ENCODE data around the gene SLC16A7. TPM values are rescaled to one million over a fixed set of nuclear protein-coding genes. Genes with fewer than 3 reads are reported as not detected.
"Not testable (repeated sequence)": the region's sequence is repeated elsewhere in the genome, so short reads cannot be mapped to it uniquely, and the experiment has no call there.

SLC16A7 gene
- total and polyA plus RNA-seq, 2 of the 8 experiments (the other 6 are each of a cell fraction or from before 2014, with no cell fraction given), result 0.74 to 4.3 TPM

DNA sequence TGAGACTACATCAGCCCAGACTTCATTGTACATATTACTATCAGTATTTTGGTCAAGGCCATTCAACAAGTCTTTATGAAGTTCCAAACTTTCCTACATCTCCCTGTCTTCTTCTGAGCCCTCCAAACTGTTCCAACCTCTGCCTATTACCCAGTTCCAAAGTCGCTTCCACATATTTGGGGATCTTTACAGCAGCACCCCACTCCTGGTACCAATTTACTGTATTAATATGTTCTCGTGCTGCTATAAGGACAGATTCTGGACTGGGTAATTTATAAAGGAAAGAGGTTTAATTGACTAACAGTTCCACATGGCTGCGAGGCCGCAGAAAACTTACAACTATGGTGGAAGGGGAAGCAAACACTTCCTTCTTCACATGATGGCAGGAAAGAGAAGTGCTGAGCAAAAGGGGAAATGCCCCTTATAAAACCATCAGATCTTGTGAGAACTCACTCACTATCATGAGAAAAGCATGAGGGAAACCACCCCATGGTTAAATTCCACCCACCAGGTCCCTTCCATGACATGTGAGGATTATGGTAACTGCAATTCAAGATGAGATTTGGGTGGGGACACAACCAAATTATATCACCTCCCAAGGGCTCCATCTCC, 17.1 kb downstream of the SLC16A7 start:
- H2BK15ac ChIP-seq (ENCODE audit: low read length); FAIRE-seq; H2BK5ac ChIP-seq (ENCODE audit: low read depth, low read length); DNase-seq (ENCODE audit: low read depth in 1 of 2, low spot score in 2 of 2); H2BK12ac ChIP-seq (ENCODE audit: low read depth, low read length); H4K91ac ChIP-seq (replicated peaks; ENCODE audit: insufficient read length, low read length); H3K18ac ChIP-seq (ENCODE audit: extremely low read depth, low read length); H4K8ac ChIP-seq (ENCODE audit: extremely low read depth, insufficient read depth, low read length); H2AK5ac ChIP-seq (ENCODE audit: low read depth, low read length); H3K27ac ChIP-seq (ENCODE audit: low read depth, low read length); H3K56ac ChIP-seq (replicated peaks; ENCODE audit: insufficient read length, low read depth, low read length); H2BK20ac ChIP-seq (ENCODE audit: low read length); H3K9ac ChIP-seq (replicated peaks in 1 of 4; ENCODE audit: extremely low read depth in 1 of 4, low read depth in 3 of 4, low read length in 3 of 4); H3K4me1 ChIP-seq (replicated peaks in 1 of 4; ENCODE audit: control insufficient read depth in 3 of 4, insufficient read depth in 4 of 4, low read length in 3 of 4); H3K4me2 ChIP-seq (ENCODE audit: insufficient read depth in 1 of 2, low read depth in 2 of 2, low read length in 2 of 2); POLR2A ChIA-PET (ENCODE audit: partially characterized antibody); CTCF ChIA-PET (ENCODE audit: partially characterized antibody); H4K5ac ChIP-seq (ENCODE audit: insufficient read length, low read depth, low read length); H3K4ac ChIP-seq (replicated peaks; ENCODE audit: insufficient read length, low read depth, low read length); H3K36me3 ChIP-seq (ENCODE audit: control insufficient read depth in 2 of 4, insufficient read depth in 4 of 4, low read length in 3 of 4); H2BK120ac ChIP-seq (replicated peaks; ENCODE audit: low read depth, low read length); H3K79me1 ChIP-seq (ENCODE audit: low read depth, low read length); H3K27me3 ChIP-seq (replicated peaks in 1 of 4; ENCODE audit: control insufficient read depth in 3 of 4, extremely low read depth in 1 of 4, insufficient read depth in 3 of 4, low read length in 3 of 4); H3K23ac ChIP-seq (ENCODE audit: insufficient read length); H3K4me3 ChIP-seq (ENCODE audit: extremely low read depth in 1 of 4, insufficient read depth in 2 of 4, low read depth in 3 of 4, low read length in 4 of 4); H3K79me2 ChIP-seq (ENCODE audit: control insufficient read depth in 1 of 2, insufficient read depth in 2 of 2, low read length in 2 of 2); H3K23me2 ChIP-seq (ENCODE audit: low read depth, low read length); H2AFZ ChIP-seq (ENCODE audit: low read length); H3K14ac ChIP-seq (ENCODE audit: insufficient read length); H4K20me1 ChIP-seq (replicated peaks in 1 of 2; ENCODE audit: control insufficient read depth in 1 of 2, insufficient read depth in 2 of 2, low read length in 2 of 2): not testable (repeated sequence)
- WGBS, 2 experiments (ENCODE audit: extremely low coverage in 1 of 2, insufficient coverage in 1 of 2, insufficient read length in 1 of 2, insufficient replicate concordance in 2 of 2, low coverage in 1 of 2, low lambda C conversion rate in 2 of 2, missing lambda C conversion rate in 1 of 2), result 90% methylated on average over 4 of the region's 4 CpGs; no CpG with 5 or more reads in 1 of the 2 experiments
- H3K9me3 ChIP-seq (ENCODE audit: insufficient read depth in 2 of 2, low read depth in 1 of 2, low read length in 1 of 2), result peaks cover 14 to 18% of the 10 kb centered on the region in 2 experiments

Data from H1 (cell line).